HG02588 (cell line): Measurements from ENCODE around the gene CARNS1.
"Not testable (repeated sequence)": the region's sequence is repeated elsewhere in the genome, so short reads cannot be mapped to it uniquely, and the experiment has no call there.

Source experiments
- ATAC-seq: cut with Tn5 transposase; IDR thresholded peaks from one replicate; pipeline ENCODE4 v1.9.1; 2021; ENCODE audit warnings: mild to moderate bottlenecking, moderate library complexity; ENCODE audit not compliant: unreplicated experiment

CARNS1 gene

DNA sequence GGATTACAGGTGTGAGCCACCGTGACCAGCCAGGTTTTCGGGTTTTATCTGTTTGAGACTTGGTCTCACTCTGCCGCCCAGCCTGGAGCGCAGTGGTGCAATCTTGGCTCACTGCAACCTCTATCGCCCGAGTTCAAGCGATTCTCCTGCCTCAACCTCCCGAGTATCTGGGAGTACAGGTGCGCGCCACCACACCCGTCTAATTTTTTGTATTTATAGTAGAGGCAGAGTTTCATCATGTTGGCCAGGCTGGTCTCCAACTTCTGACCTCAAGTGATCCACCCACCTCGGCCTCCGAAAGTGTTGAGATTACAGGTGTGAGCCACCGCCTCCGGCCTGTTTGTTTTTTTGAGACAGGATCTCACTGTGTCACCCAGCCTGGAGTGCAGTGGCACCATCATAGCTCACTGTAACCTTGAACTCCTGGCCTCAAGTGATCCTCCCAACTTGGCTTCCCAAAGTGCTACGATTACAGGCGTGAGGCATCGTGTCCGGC, 11.9 kb downstream of the CARNS1 start:
- not testable (repeated sequence) for ATAC-seq

- peak; percentile 81 for ATAC-seq
Observed at GRCh38 chr11:67428052-67429001, 12.8 kb downstream of the CARNS1 start, which contains the start of gene RPS6KB2. TSS of gene RPS6KB2 (plus strand) at chr11:67428494. CDS start at chr11:67428546, 52 bp downstream.

- ATAC-seq, result no peak
Observed at GRCh38 chr11:67429038-67429668, 13.7 kb downstream of the CARNS1 start.

GRCh38 chr11:67429722-67430121, 14.2 kb downstream of the CARNS1 start:
- ATAC-seq, result no peak

GRCh38 chr11:67431346-67432249, 16.1 kb downstream of the CARNS1 start:
- no peak for ATAC-seq

- no peak for ATAC-seq
Observed at GRCh38 chr11:67432655-67433349, 17.3 kb downstream of the CARNS1 start.

DNA sequence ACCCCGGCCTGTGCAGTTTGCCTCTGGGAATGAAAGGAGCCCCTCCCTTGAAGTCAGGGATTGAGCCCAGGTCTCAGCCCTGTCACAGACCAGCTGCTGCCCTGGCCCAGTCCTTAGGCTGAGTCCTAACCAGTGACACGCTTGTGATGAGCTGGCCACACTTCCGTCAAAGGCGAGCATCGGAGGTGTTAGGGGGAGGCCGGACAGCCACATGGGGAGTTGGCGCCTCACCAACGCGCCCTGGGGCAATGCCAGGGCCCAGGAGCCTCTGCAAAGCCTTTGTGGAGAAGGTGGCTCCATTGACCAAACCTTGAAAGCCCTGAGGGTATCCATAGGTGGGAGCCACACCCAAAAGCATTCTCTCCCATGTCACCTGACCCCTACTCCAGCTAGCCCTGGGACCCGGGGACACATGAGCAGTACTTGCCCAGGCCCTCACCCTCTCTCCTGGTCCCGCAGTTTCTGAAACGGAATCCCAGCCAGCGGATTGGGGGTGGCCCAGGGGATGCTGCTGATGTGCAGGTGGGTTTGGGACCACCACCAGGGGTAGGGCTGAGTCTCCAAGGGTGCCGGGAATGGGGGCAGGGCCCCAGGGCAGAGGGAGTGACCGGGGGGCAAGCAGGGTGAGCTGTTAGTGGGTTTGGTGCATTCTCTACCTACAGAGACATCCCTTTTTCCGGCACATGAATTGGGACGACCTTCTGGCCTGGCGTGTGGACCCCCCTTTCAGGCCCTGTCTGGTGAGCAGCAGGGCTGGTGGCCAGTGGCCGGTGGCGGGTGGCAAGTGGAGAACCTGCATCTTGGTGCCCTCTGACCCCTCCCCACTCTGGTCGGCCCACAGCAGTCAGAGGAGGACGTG, 18.3 kb downstream of the CARNS1 start:
- no peak for ATAC-seq

DNA sequence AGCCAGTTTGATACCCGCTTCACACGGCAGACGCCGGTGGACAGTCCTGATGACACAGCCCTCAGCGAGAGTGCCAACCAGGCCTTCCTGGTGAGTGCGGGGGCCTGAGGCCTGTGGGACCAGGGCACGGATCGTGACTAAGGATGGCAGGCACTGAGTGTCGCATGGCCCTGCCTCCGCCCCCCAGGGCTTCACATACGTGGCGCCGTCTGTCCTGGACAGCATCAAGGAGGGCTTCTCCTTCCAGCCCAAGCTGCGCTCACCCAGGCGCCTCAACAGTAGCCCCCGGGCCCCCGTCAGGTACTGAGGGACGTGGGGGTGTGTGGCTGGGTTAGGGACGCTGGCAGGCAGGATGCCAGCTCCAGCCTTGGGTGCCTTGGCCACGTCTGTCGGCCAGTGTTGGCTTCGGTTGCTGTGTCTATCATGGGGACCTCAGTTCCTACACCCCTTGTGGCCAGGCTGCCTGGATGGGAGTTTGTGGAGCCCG, 19.0 kb downstream of the CARNS1 start:
- no peak for ATAC-seq

GRCh38 chr11:67435031-67435726, 19.7 kb downstream of the CARNS1 start:
- no peak for ATAC-seq

- no peak for ATAC-seq
Observed at GRCh38 chr11:67435727-67436458, 20.4 kb downstream of the CARNS1 start.

GRCh38 chr11:67436459-67437081, 21.1 kb downstream of the CARNS1 start:
- peak; percentile 38 for ATAC-seq

DNA sequence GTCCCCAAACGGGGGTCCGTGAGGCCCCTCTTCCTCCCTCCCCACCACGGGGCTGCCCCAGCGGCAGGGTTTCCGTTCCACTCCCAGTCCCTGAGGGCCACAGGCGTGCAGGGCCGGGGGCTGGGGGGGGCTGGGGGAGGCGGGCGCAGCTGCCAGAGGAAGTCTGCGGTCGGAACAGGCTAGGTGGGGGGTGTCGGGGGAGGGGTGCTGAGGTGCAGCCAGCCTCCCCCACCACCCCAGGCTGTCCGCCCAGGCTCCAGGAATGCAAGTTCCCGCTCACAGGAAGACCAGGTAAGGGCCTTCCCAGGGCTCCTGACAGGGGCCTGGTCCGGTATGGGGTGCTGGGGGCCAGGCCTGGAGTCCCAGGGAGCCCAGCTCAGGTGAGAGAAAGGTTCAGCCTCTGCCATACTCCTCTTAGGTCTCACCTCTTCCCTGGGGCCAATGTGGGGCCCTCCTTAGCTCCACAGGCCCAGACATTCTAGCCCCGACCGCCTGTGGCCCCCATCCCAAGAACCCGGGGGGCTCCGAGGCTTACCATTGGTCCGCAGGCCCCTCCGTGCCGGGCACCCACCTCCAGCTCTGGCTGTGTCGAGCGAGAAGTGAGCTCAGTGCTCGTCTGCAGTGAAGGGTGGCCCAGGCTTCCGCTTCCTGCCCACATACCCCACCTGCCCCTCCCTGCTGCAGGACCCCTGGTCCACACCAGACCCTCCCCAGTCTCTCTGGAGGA, 21.8 kb downstream of the CARNS1 start, which contains the start of gene PTPRCAP:
Gene PTPRCAP (minus strand): TSS at position 601 of the 727 bp plus-strand sequence. CDS start 63 bp downstream, at position 538.
- no peak for ATAC-seq

- ATAC-seq, result no peak
Observed at GRCh38 chr11:67437809-67438157, 22.3 kb downstream of the CARNS1 start.

- ATAC-seq, result no peak
Observed at GRCh38 chr11:67438158-67438902, 22.9 kb downstream of the CARNS1 start.

DNA sequence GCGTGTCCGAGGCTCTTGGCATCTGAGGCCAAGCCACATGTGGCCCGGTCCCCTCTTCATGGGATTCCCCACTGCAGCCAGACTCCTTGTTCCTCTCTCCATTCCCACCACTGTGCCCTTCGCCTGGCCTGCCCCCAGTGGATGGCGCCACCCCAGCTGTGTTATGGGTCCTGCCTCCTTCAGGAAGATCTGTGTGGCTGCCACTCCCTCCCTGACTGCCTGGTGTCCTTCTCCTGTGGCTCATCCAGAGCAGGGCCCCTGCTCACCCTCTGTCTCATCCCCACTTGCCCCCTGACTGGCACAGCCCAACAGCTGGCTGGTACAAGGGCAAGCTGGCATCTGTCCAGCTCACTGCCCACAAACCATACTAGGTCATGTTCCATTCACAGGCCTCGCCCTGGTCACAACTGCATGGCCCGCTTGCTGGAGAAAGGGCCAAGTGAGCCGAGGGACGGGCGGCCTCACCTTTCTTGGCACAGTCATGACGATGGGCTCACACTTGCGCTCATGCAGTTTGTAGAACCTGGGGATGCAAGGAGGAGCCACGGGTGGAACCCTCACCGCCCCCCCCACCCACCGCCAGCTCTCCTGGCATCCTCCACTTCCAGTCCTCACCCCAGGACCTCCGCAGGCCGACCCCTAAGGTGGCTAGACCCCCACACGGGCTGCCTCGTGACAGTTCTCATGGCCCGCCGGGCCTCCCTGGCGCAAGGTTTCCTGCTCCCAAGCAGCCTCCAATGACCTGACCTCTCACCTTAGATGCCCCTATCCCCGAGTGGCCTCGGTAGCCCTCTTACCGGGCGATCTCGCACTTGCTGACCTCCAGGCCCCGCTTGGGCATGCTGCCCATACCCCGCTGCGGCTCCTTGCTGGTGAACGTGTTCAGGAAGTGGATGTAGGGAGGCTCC, 24.1 kb downstream of the CARNS1 start:
- no peak for ATAC-seq
